Upper lobe of left lung (tissue), 6 donors: ENCODE measurements around the gene ALDH3A2. TPM values are rescaled to one million over a fixed set of nuclear protein-coding genes. Genes with fewer than 3 reads are reported as not detected.

Experiments used
- ATAC-seq, 2 donors: fragments of 200-7000 bp; cut with Tn5 transposase; one replicate each; pipeline ENCODE4 v1.9.1; 2022; ENCODE audit warnings: mild to moderate bottlenecking in 2 of 2, moderate library complexity in 2 of 2; ENCODE audit not compliant: low FRiP score in 2 of 2
- DNase-seq, 2 donors: peaks; one replicate each; pipeline ENCODE4 v3.0.0-alpha.2; 2019 to 2020
- H3K27ac ChIP-seq, 4 donors: fragments of 200-600 bp; sonication (generic); one replicate each; pipeline ENCODE4 v1.5.1; 2016 to 2019
- H3K27me3 ChIP-seq, 4 donors: fragments of 200-600 bp; sonication (generic); one replicate each; pipeline ENCODE4 v1.5.1; 2017 to 2019
- H3K36me3 ChIP-seq, 4 donors: fragments of 200-600 bp; sonication (generic); one replicate each; pipeline ENCODE4 v1.5.1; 2016 to 2019
- H3K4me1 ChIP-seq, 4 donors: fragments of 200-600 bp; sonication (generic); one replicate each; pipeline ENCODE4 v1.5.1; 2018 to 2019
- H3K4me3 ChIP-seq, 4 donors: fragments of 200-600 bp; sonication (generic); one replicate each; pipeline ENCODE4 v1.5.1; 2017 to 2019; ENCODE audit warnings: mild to moderate bottlenecking in 2 of 4, moderate library complexity in 1 of 4
- H3K9me3 ChIP-seq, 4 donors: fragments of 200-600 bp; sonication (generic); one replicate each; pipeline ENCODE4 v1.5.1; 2018 to 2019
- CTCF ChIP-seq, 6 experiments: fragments of 450-650 bp in 4 of 6; fragments of 200-600 bp in 2 of 6; sonication (generic) in 2 of 6; IDR thresholded peaks; one replicate each; pipeline ENCODE4 v1.5.1; 2016 to 2019; ENCODE audit warnings: antibody characterized with exemption in 6 of 6
- EP300 ChIP-seq, 4 donors: sonication (generic); formaldehyde crosslinking; IDR thresholded peaks; one replicate each; pipeline ENCODE4 v1.5.1; 2017; ENCODE audit warnings: antibody characterized with exemption in 4 of 4, control low read depth in 2 of 4
- POLR2A ChIP-seq, 4 donors: fragments of 450-650 bp; IDR thresholded peaks; one replicate each; pipeline ENCODE4 v1.5.1; 2016 to 2017; ENCODE audit warnings: antibody characterized with exemption in 4 of 4, mild to moderate bottlenecking in 2 of 4
- POLR2AphosphoS5 ChIP-seq, 2 donors: sonication (generic); formaldehyde crosslinking; IDR thresholded peaks; one replicate each; pipeline ENCODE4 v1.5.1; 2017; ENCODE audit warnings: antibody characterized with exemption in 2 of 2
- WGBS, 2 donors: methylation state at CpG; one replicate each; pipeline ENCODE4 v1.1.5; 2017 to 2018; 5-methylcytosine and 5-hydroxymethylcytosine counted together
- total RNA-seq, 6 donors: library from RNA; depleted of rRNA in 4 of 6; stranded (reverse); fragments of >200 nt in 4 of 6; gene quantifications; one replicate each; pipeline versions ENCODE4 v1.1.0 to v1.2.1, GENCODE V29; 2016 to 2021
- donor health status: DM: no; HTN: no; CAD: no; lungs with moderate emphysema.
- donor health status: DM: no; HTN: yes; CAD: no; lungs with severe emphysema.

The ALDH3A2 gene
- total RNA-seq, 6 donors from 2014 or later, result 116 to 313 (median 194) TPM

GRCh38 chr17:19618015-19618414, 30.5 kb upstream of the ALDH3A2 start:
- DNase-seq (no peak), ATAC-seq (no peak)
- Histone ChIP-seq H3K4me3 (no peak overlapping the region), H3K9me3 (peaks cover 26 to 29% (median 28%) of the 10 kb centered on the region in 4 donors), H3K36me3 (no peaks in the 10 kb centered on the region), H3K27me3 (no peaks in the 10 kb centered on the region), H3K27ac (no peak overlapping the region), H3K4me1 (no peaks in the 10 kb centered on the region)
- 96 to 97% methylated on average over 3 of the region's 3 CpGs for WGBS, 2 donors
- TF ChIP-seq CTCF (IDR thresholded peaks at IDR 0.05) (no peak), POLR2AphosphoS5 (IDR thresholded peaks at IDR 0.05) (no peak), EP300 (IDR thresholded peaks at IDR 0.05) (no peak), POLR2A (IDR thresholded peaks at IDR 0.05) (no peak)

- Histone ChIP-seq H3K9me3 (peaks cover 26 to 29% (median 28%) of the 10 kb centered on the region in 4 donors), H3K27me3 (no peaks in the 10 kb centered on the region), H3K27ac (no peak overlapping the region), H3K4me1 (no peaks in the 10 kb centered on the region), H3K36me3 (no peaks in the 10 kb centered on the region), H3K4me3 (no peak overlapping the region)
- ATAC-seq (no peak), DNase-seq (no peak)
- no peak for TF ChIP-seq POLR2AphosphoS5 (IDR thresholded peaks at IDR 0.05)
- TF ChIP-seq EP300 (IDR thresholded peaks at IDR 0.05), result no peak
- TF ChIP-seq POLR2A (IDR thresholded peaks at IDR 0.05), result no peak
- no peak for TF ChIP-seq CTCF (IDR thresholded peaks at IDR 0.05)
- WGBS, 2 donors, result 85 to 93% methylated on average over 2 of the region's 2 CpGs
Observed at GRCh38 chr17:19619705-19620325, 28.7 kb upstream of the ALDH3A2 start.

GRCh38 chr17:19621697-19622096, 26.9 kb upstream of the ALDH3A2 start:
- H3K4me3 ChIP-seq, result no peak overlapping the region
- no peak overlapping the region for H3K27ac ChIP-seq

GRCh38 chr17:19626079-19626478, 22.5 kb upstream of the ALDH3A2 start:
- no peak for ATAC-seq

More at GRCh38 chr17:19621697-19622096, 26.9 kb upstream of the ALDH3A2 start:
- WGBS, 2 donors, result 95 to 100% methylated on average over 1 of the region's 1 CpG
- Histone ChIP-seq H3K4me1 (no peaks in the 10 kb centered on the region), H3K36me3 (no peaks in the 10 kb centered on the region), H3K9me3 (peaks cover 26 to 29% (median 28%) of the 10 kb centered on the region in 4 donors), H3K27me3 (no peaks in the 10 kb centered on the region)
- no peak for TF ChIP-seq CTCF (IDR thresholded peaks at IDR 0.05)
- no peak for TF ChIP-seq POLR2AphosphoS5 (IDR thresholded peaks at IDR 0.05)
- no peak for TF ChIP-seq POLR2A (IDR thresholded peaks at IDR 0.05)
- TF ChIP-seq EP300 (IDR thresholded peaks at IDR 0.05), result no peak
- ATAC-seq, result no peak
- DNase-seq, result no peak

More at GRCh38 chr17:19626079-19626478, 22.5 kb upstream of the ALDH3A2 start:
- H3K27me3 ChIP-seq, result no peaks in the 10 kb centered on the region
- no peak overlapping the region for H3K27ac ChIP-seq
- peaks cover 0 to under 1% (median 0%) of the 10 kb centered on the region in 4 donors for H3K9me3 ChIP-seq
- H3K36me3 ChIP-seq, result no peaks in the 10 kb centered on the region
- TF ChIP-seq CTCF (IDR thresholded peaks at IDR 0.05) (no peak), POLR2AphosphoS5 (IDR thresholded peaks at IDR 0.05) (no peak), EP300 (IDR thresholded peaks at IDR 0.05) (no peak), POLR2A (IDR thresholded peaks at IDR 0.05) (no peak)
- H3K4me1 ChIP-seq, result no peaks in the 10 kb centered on the region
- no peak overlapping the region for H3K4me3 ChIP-seq
- DNase-seq, result no peak
- 96 to 99% methylated on average over 4 of the region's 4 CpGs for WGBS, 2 donors
